HG02840 (cell line): Measurements from ENCODE around the gene MAMDC4.
"Not testable (repeated sequence)": the region's sequence is repeated elsewhere in the genome, so short reads cannot be mapped to it uniquely, and the experiment has no call there.

Source experiments
- ATAC-seq: cut with Tn5 transposase; IDR thresholded peaks from one replicate; pipeline ENCODE4 v1.9.1; 2021; ENCODE audit warnings: mild to moderate bottlenecking, moderate library complexity, moderate number of reproducible peaks; ENCODE audit not compliant: unreplicated experiment, low FRiP score

Gene MAMDC4

GRCh38 chr9:136851941-136852663 lies at the start of gene MAMDC4:
MAMDC4 (plus strand) TSS chr9:136852346; CDS start chr9:136852417, 71 bp downstream.
- ATAC-seq: no peak

- not testable (repeated sequence) for ATAC-seq
These were observed 49.1 kb upstream of the MAMDC4 start for GRCh38 chr9:136803009-136803550.

GRCh38 chr9:136803551-136804508 lies 48.3 kb upstream of the MAMDC4 start:
- ATAC-seq: no peak

- no peak for ATAC-seq
These were observed 47.5 kb upstream of the MAMDC4 start for GRCh38 chr9:136804509-136805206.

- no peak for ATAC-seq
These were observed 46.9 kb upstream of the MAMDC4 start for GRCh38 chr9:136805207-136805740.

GRCh38 chr9:136806067-136806466 lies 46.1 kb upstream of the MAMDC4 start:
- ATAC-seq: no peak

- ATAC-seq: no peak
These were observed 45.4 kb upstream of the MAMDC4 start for GRCh38 chr9:136806631-136807201.

- peak; percentile 75 for ATAC-seq
These were observed 44.7 kb upstream of the MAMDC4 start, which contains the start of gene RABL6 for GRCh38 chr9:136807281-136808074. RABL6 (plus strand) TSS chr9:136807948; CDS start chr9:136808197, 249 bp downstream.

- peak; percentile 40 for ATAC-seq
These were observed 43.9 kb upstream of the MAMDC4 start for GRCh38 chr9:136808075-136808805.

GRCh38 chr9:136808806-136809158 lies 43.4 kb upstream of the MAMDC4 start:
- no peak for ATAC-seq

- ATAC-seq: no peak
These were observed 37.3 kb upstream of the MAMDC4 start for GRCh38 chr9:136814725-136815421.

GRCh38 chr9:136815422-136815782 lies 36.7 kb upstream of the MAMDC4 start:
- ATAC-seq: no peak

GRCh38 chr9:136820971-136821825 lies 30.9 kb upstream of the MAMDC4 start:
- ATAC-seq: no peak

GRCh38 chr9:136821826-136822544 lies 30.2 kb upstream of the MAMDC4 start:
- no peak for ATAC-seq

- no peak for ATAC-seq
These were observed 28.8 kb upstream of the MAMDC4 start for GRCh38 chr9:136823136-136824046.
